DMS 273 (cell line): Measurements from ENCODE around the gene CEP41.

Experiments
- DNase-seq: peaks from one replicate; lab custom pipeline; 2025; ENCODE audit not compliant: unreplicated experiment; lab: John Stamatoyannopoulos, UW

Gene CEP41

DNA sequence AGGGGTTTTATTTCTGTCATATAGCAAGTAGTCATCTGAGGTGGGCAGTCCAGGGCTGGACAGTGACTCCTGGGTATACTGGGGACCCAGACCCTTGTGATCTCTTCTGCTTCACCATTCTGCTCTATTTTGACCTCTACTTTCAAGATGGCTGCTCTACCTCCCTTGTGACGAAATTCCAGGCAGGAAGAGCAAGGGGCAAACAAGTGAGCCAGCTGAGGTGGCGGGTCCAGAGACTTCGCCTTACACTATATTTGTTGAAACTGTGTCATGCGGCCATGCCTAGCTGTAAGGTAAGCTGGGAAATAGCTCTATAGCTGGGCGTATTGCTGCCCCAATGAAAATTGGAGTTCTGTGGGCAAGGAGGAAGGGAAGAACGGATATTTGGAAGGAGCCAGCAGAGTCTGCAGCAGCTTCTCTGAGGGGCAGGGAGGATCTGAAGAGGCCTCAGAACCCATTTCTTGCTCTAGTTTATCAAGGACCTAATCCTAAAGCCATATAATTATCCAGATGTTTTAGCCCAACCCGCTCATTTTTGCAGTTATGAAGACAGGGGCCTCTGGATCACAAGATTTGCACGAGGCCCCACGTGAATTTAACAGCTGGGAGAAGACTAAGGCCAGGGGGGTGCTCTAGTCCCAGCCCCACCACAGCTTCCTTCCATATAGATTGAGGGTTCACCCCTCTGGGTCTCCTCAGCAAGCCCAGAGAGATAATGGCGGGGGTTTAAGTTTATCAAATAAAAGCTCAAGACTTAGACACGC is 68.2 kb downstream of the CEP41 start:
- peak; percentile 48 for DNase-seq

GRCh38 chr7:130371046-130371445 is 69.8 kb downstream of the CEP41 start:
- peak; percentile 58 for DNase-seq

- no peak for DNase-seq
These were observed 70.8 kb downstream of the CEP41 start for GRCh38 chr7:130369831-130370550.

DNA sequence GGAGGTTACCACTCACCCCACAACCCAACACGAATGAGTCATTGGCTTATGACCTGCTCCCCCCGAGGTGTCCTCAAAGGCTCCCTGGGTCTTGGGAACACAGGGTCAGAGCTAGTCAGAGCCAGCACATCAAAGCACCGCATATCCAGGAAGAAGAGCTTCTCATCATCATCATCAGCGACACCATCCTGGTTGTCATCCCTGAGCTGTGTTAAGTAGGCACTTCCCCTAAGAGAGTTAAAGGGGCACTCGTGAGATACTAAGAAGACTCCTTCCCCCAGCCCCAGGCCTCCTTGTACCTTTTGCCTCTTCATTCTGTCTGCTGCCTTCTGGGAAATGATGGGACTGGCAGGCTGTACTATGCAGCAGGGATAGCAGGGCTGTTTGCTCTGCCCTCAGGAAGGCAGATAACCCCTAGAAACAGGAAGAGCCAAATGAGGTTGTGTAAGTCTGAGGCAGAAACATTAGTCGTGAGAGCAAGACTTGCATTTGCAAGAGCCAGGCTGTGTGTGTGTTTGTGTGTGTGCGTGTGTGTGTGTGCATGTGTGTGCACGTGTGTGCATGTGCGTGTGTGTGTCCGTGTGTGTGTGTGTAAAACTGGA is 71.6 kb downstream of the CEP41 start:
- DNase-seq: peak; percentile 35

GRCh38 chr7:130367836-130368746 is 72.7 kb downstream of the CEP41 start:
- DNase-seq: peak; percentile 45

DNA sequence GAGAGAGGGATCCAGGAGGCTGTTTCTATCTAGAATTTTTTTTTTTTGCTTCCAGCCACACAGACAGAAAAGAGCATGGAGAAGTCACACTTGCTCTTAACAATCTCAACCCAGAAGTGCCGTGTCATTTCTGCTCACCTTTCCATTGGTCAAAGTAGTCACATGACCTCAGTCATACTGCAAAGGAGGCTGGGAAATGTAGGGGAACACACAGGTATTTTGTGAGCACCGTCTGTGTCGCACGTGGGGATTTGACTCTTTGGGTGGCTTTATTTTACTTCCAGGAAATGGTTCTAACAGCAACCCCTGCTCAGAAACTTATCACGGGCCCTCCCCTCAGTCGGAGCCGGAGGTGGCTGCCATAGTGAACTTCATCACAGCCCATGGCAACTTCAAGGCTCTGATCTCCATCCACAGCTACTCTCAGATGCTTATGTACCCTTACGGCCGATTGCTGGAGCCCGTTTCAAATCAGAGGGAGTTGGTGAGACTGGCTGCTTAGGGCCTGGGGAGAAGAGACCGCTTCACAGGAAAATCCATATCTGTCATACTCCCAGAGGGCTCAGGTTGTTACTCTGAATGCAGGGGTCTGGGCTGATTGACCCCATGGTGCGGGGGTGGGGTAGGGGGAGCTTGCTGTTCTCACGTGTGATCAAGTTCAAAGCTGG is 73.6 kb downstream of the CEP41 start:
- no peak for DNase-seq

- no peak for DNase-seq
These were observed 74.3 kb downstream of the CEP41 start for GRCh38 chr7:130366564-130366963.

GRCh38 chr7:130365511-130366441 is 75.0 kb downstream of the CEP41 start:
- peak; percentile 99 for DNase-seq

DNA sequence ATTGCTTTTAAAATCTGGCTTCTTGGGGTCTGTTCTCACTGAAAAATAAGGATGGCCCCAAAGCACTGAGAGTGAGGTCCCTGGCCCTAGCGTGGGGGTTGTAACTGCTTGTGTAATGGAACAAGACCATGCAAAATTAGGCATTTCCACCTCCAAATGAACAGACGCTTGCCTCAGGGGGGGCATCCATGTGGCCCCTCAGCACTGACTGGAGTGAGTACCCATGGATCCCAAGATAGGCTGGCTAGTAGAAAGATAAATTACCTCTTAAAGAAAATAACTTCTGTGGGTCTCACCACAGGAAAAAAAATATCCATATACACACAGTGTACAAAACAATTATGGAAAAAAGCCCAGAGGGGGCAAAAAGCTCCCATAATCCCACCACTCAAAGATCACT is 75.7 kb downstream of the CEP41 start:
- DNase-seq: peak; percentile 43

GRCh38 chr7:130364451-130364850 is 76.4 kb downstream of the CEP41 start:
- peak; percentile 32 for DNase-seq

DNA sequence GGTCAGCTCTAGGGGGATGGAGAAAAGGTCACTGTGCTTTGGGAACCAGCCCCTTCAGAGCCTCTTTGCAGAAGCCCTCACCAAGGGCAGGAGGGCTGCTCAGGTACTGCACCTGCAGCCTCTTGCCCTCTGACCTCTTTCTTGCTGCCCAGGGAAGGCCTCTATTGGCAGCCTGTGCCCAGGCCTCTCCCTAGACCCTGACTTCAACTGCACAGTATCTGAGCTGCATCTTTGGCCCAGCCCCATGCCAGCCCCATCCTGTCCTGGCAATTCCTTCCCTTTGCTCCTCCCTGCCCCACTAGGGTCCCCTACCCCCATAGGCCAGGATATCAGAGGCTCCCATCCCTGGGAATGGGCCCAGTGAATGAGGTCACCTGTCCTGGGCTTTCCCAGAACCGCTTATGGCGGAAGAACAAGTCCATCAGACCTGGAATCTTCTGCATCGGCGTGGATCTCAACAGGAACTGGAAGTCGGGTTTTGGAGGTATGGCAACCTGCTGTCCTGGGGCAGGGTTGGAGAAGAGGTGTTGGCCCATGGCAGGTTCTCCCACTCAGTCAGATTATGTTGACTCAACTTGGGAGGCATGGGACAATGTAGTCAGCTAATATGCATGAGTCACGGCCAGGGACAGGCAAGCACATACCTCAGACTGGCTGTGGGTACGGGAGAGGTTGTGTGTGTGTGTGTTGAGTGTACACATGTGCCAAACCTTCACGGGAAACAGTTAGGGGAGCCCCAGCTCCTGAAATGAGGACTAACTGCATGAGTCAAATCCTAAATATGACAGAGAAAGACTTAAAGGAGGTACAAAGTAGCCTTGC is 77.6 kb downstream of the CEP41 start:
- peak; percentile 24 for DNase-seq

DNA sequence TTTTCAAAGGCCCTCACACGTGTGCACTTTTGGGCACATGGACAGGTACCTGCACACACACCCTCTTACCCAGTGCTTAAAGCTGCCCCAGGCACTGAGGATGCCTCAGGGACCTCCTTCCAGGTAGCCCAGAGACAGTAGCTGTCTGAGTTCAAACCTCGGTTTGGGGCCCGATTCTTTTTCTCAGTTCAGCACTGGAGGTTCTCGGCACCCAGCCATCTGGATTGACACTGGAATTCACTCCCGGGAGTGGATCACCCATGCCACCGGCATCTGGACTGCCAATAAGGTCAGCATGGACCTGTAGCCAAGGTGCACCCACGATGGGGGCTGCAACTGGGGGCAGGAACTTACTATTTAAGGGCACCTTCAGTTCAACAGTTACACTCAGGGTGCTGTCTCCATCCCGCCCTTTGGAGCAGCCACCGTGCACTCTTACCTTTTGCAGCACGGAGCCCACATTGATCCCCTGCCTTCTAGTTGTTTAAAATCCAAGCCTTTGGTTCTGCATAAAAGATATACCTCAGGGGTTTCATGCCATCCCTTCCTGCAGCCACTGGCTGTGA is 78.5 kb downstream of the CEP41 start:
- DNase-seq: no peak

DNA sequence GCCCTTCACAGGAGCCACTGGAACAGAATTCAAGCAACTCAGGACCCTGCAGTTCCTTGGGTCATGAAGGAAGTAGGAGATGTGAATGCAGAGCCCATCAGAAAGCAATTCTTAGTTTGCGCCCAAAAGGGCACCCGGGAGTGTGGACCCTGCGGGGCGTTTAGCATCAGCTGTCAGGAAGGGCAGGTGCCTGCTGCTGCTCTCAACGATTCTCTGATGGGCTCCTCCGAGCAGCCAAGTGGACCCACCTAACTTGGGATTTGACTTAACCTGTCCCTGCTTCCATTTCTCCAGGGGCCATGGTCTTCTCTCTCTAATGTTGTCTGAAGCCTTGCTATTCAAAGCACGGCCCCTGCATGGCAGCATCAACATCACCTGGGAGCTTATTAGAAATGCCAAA is 79.1 kb downstream of the CEP41 start:
- no peak for DNase-seq

DNA sequence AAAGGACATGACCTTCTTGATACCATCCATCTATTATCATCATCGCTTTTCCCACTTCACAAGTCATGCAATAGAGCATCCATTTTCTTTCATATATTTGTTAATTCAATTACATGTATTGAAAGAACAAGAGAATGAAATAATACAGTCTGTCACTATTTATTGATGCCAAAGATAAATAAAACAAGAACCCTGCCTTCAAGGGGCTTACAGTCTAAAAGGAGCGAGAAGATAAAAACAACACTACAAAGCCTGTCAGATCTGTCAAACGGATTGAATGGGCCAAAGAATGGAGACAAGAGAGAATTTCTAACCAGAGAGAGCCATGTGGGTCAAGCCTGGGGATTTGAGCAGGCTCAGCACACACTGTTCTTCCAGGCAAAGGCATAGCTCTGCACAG is 80.3 kb downstream of the CEP41 start:
- DNase-seq: no peak

- DNase-seq: no peak
These were observed 81.4 kb downstream of the CEP41 start for GRCh38 chr7:130359276-130359857.

GRCh38 chr7:130358471-130358870 is 82.3 kb downstream of the CEP41 start:
- no peak for DNase-seq

DNA sequence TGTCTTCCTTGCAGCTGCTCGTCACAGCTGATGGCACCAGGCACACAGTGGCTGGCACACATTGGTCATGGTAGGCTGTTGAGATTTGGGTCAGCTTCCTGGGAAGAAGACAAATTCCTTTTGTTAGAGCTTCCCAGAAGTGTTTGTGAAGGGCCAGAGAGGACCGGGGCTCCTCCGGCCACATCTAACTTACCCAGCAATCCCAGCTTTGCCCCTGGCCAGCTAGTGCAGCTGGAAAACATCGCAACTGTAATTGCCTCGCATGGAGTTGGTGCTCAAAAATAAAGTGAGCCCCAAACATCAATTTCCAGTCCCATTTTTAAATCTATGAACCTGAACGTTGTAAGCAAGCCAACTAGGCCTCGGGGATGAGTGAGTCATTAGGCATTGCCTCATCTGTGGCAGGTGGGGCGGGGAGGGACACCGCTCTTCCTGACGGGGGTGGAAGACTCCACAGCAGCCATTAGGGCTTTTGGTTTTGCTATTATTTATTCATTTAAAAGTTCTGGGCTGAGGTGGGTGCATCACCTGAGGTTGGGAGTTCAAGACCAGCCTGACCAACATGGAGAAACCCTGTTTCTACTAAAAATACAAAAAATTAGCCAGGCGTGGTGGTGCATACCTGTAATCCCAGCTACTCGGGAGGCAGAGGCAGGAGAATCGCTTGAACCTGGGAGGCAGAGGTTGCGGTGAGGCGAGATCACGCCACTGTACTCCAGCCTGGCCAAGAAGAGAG is 83.8 kb downstream of the CEP41 start:
- DNase-seq: peak; percentile 82
